Measurements from ENCODE around the gene TPGS2. TPM values are rescaled to one million over a fixed set of nuclear protein-coding genes. Genes with fewer than 3 reads are reported as not detected.

TPGS2 gene
- total RNA-seq, 4 donors from 2014 or later = 32.1 to 87.9 (median 58.2) TPM

DNA sequence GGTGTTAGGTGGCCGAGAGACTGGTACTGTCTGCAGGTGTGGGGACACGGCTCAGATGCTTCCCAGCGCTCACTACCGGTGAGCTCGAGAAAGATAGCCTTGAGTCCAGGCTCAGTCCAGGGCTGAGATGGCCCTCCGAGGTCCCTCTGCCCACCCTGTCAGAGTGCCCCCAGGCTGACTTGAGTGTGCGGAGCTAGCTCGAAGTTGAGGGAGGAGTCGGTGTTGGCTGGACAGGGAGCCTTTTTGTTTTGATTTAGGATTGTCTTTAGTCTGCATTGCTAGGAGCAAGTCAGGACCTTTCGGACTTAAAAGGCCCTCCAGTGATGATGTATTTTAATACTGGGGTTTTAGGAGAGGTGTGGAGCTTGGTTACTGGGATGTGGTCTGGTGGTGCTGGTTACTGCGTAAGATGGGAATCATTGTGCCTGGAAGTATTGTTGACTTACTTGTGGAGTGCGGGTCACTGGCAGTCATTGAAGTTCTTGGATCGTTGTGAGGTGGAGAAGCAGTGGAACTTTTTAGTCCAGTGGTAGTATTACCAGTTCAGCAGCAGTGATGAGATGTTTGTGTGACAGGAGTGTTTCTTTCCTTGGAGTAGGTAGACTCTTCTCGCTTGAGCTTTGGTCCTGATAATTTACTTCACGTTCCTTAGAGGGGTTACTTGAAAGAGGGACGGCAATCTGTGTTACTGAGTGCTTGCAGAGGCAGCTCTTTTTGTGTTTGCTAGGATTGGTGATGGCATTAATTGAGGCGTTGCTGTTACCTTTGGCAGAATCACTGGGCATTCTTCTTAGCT lies 758 bp upstream of the TPGS2 start:
- no peak for DNase-seq
- H3K4me3 ChIP-seq = peak overlapping the region; percentile 72 to 90 (median 80)
- H3K27me3 ChIP-seq = no peaks in the 10 kb centered on the region
- H3K27ac ChIP-seq = peak overlapping the region; percentile 79 to 84 (median 81)
- no peaks in the 10 kb centered on the region for H3K9me3 ChIP-seq
- no peaks in the 10 kb centered on the region for H3K36me3 ChIP-seq
- H3K4me1 ChIP-seq = peaks cover 0 to 18% (median 0%) of the 10 kb centered on the region in 4 donors
- TF ChIP-seq POLR2A (IDR thresholded peaks at IDR 0.05) = no peak
- TF ChIP-seq, protein P1, sequence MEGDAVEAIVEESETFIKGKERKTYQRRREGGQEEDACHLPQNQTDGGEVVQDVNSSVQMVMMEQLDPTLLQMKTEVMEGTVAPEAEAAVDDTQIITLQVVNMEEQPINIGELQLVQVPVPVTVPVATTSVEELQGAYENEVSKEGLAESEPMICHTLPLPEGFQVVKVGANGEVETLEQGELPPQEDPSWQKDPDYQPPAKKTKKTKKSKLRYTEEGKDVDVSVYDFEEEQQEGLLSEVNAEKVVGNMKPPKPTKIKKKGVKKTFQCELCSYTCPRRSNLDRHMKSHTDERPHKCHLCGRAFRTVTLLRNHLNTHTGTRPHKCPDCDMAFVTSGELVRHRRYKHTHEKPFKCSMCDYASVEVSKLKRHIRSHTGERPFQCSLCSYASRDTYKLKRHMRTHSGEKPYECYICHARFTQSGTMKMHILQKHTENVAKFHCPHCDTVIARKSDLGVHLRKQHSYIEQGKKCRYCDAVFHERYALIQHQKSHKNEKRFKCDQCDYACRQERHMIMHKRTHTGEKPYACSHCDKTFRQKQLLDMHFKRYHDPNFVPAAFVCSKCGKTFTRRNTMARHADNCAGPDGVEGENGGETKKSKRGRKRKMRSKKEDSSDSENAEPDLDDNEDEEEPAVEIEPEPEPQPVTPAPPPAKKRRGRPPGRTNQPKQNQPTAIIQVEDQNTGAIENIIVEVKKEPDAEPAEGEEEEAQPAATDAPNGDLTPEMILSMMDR (IDR thresholded peaks at IDR 0.05) = no peak

DNA sequence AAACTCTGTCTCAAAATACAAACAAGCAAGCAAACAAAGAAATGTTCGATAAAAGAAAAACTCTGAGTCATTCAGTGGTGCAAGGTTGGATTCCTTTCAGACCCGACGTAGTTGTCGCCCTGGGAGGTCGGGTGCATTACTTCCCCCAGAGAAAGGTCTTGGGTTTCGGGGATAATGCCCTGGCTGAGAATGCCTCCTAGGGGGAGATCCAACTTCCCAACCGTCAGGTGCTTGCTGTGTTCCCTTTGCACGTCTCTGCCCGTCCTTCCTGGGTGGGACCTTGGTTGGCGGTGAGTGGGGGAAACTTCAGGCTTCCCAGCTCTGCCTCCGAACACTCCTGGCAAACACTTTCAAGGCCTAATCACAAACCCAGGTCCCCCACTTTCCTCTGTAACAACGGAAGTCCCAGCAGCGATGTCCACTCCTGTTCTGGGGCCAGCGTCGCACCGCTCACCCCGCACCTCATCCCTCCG lies 609 bp downstream of the TPGS2 start:
- peaks cover 0 to 18% (median 0%) of the 10 kb centered on the region in 4 donors for H3K4me1 ChIP-seq
- TF ChIP-seq POLR2A (IDR thresholded peaks at IDR 0.05) = no peak
- TF ChIP-seq, protein P1 (IDR thresholded peaks at IDR 0.05) = no peak
- H3K9me3 ChIP-seq = no peaks in the 10 kb centered on the region
- peak overlapping the region; percentile 79 to 84 (median 81) for H3K27ac ChIP-seq
- no peaks in the 10 kb centered on the region for H3K36me3 ChIP-seq
- peak in 1 of 3 donors; percentile 23 for DNase-seq
- no peaks in the 10 kb centered on the region for H3K27me3 ChIP-seq
- peak overlapping the region; percentile 72 to 90 (median 80) for H3K4me3 ChIP-seq

GRCh38 chr18:36826556-36826955 lies 2.2 kb downstream of the TPGS2 start:
- peaks cover 0 to 18% (median 0%) of the 10 kb centered on the region in 4 donors for H3K4me1 ChIP-seq
- H3K9me3 ChIP-seq = no peaks in the 10 kb centered on the region
- no peaks in the 10 kb centered on the region for H3K36me3 ChIP-seq
- no peak for TF ChIP-seq POLR2A (IDR thresholded peaks at IDR 0.05)
- TF ChIP-seq, protein P1 (IDR thresholded peaks at IDR 0.05) = no peak
- H3K4me3 ChIP-seq = no peak overlapping the region
- no peaks in the 10 kb centered on the region for H3K27me3 ChIP-seq
- no peak overlapping the region for H3K27ac ChIP-seq
- no peak for DNase-seq

GRCh38 chr18:36825526-36825925 lies 3.3 kb downstream of the TPGS2 start:
- TF ChIP-seq, protein P1 (IDR thresholded peaks at IDR 0.05) = no peak
- no peak for TF ChIP-seq POLR2A (IDR thresholded peaks at IDR 0.05)
- Histone ChIP-seq H3K4me1 (peaks cover 0 to 18% (median 0%) of the 10 kb centered on the region in 4 donors), H3K4me3 (no peak overlapping the region), H3K9me3 (no peaks in the 10 kb centered on the region), H3K36me3 (no peaks in the 10 kb centered on the region), H3K27ac (no peak overlapping the region), H3K27me3 (no peaks in the 10 kb centered on the region)
- no peak for DNase-seq

GRCh38 chr18:36821681-36822080 lies 7.1 kb downstream of the TPGS2 start:
- TF ChIP-seq POLR2A (IDR thresholded peaks at IDR 0.05) = no peak
- H3K4me1 ChIP-seq = no peaks in the 10 kb centered on the region
- no peak for DNase-seq
- no peak overlapping the region for H3K4me3 ChIP-seq
- H3K36me3 ChIP-seq = peaks cover 0 to 9% (median 0%) of the 10 kb centered on the region in 3 donors
- no peaks in the 10 kb centered on the region for H3K27me3 ChIP-seq
- H3K27ac ChIP-seq = no peak overlapping the region
- no peaks in the 10 kb centered on the region for H3K9me3 ChIP-seq

DNA sequence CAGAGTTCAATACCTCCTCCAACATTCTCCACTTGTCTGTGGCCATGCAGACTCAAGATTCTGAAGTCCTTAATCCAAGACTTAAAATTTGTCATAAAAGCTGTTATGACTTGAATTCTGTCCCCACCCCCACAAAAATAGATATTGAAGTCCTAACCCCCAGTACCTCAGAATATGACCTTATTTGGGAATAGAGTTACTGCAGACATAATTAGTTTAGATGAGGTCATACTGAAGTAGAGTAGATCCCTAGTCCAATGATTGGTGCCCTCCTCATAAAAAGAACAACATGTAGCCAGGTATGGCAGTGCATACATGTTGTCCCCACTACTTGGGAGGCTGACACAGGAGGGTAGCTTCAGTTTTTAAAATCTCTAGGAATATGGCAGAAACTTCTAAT lies 9.2 kb downstream of the TPGS2 start:
- Histone ChIP-seq H3K27ac (no peak overlapping the region), H3K4me3 (no peak overlapping the region), H3K27me3 (no peaks in the 10 kb centered on the region), H3K4me1 (no peaks in the 10 kb centered on the region), H3K9me3 (no peaks in the 10 kb centered on the region), H3K36me3 (peaks cover 0 to 20% (median 0%) of the 10 kb centered on the region in 3 donors)
- DNase-seq = no peak
- TF ChIP-seq, protein P1 (IDR thresholded peaks at IDR 0.05) = no peak
- no peak for TF ChIP-seq POLR2A (IDR thresholded peaks at IDR 0.05)

All from Peyer's patch (tissue), 4 donors.